ENCODE results near the gene SLC38A10.
A peak's percentile ranks its signal among the peaks of the same experiment; 100 is the strongest.

SLC38A10 gene

GRCh38 chr17:81295676-81296381 is 722 bp upstream of the SLC38A10 start:
- DNase-seq = peak; percentile 62

DNA sequence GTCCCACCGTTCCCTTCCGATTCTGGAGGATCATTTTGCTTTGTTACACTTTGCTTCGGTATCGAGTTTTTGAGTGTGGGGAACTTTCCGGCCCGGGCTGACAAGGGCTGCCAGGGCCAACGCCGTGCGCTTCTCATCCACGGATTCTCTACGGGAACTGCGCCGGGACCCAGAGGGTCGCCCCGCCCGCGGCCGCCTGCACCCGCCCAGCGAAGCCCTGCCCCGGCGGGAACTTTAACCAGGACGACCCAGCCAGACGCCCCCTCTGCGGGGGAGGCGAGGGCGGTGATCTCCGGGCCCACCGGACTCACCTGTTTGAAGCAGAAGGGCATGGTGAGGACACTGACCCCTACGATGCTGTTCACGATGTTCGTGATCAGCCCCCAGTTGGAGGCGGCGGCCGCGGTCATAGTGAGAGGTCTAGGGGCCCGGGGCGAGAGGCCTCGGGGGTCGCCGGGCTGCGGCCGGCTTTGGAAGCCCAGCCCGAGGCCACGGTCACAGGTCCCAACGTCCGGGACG is 536 bp downstream of the SLC38A10 start:
- peak; percentile 14 for DNase-seq

DNA sequence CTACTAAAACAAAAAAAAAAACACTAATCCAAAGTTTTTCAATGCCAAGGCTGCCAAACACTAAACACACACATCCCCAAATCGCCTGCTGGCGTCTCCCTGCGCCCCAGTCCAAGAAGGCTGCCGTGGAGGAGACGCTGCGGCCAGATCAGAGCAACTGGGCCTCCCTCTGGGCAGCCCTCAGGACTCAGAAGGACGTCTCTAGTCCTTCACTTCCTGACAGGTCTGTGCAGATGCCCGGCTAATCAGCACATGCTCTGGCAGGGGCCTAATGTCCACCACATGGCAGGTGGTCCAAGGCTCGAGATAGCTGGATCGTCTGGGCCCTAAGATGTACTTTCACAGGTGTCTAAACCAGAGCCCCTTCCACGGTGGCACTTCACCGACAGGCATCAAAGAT is 2.7 kb downstream of the SLC38A10 start:
- DNase-seq = no peak

GRCh38 chr17:81291662-81292061 is 3.4 kb downstream of the SLC38A10 start:
- peak; percentile 73 for DNase-seq

GRCh38 chr17:81290230-81290629 is 4.9 kb downstream of the SLC38A10 start:
- DNase-seq = no peak

DNA sequence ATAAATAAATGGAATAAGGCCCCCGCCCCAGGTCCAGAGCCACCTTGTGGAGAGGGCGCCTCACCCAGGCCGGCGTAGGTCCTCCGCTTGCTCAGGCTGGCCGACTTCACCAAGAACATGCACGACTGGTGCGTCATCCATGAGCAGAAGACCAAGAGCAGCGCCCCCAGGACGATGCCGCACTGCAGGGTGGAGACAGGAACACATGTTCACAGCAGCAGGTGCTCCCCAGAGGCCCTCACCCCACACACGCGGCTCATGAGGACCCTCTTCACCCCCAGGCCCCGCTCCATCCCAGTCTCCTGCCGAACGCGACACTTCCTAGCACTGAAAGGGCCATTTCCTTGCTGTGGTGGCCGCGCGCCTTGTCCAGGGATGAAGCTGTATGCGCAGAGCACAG is 5.5 kb downstream of the SLC38A10 start:
- no peak for DNase-seq

- DNase-seq = no peak
Observed at GRCh38 chr17:81288715-81289114, 6.4 kb downstream of the SLC38A10 start.

GRCh38 chr17:81287741-81288430 is 7.2 kb downstream of the SLC38A10 start:
- DNase-seq = no peak

GRCh38 chr17:81287152-81287551 is 8.0 kb downstream of the SLC38A10 start:
- no peak for DNase-seq

- DNase-seq = no peak
Observed at GRCh38 chr17:81286491-81287145, 8.5 kb downstream of the SLC38A10 start.

GRCh38 chr17:81285894-81286293 is 9.2 kb downstream of the SLC38A10 start:
- DNase-seq = no peak

- peak; percentile 73 for DNase-seq
Observed at GRCh38 chr17:81285179-81285878, 9.8 kb downstream of the SLC38A10 start.

GRCh38 chr17:81282876-81283275 is 12.2 kb downstream of the SLC38A10 start:
- no peak for DNase-seq

GRCh38 chr17:81282141-81282540 is 13.0 kb downstream of the SLC38A10 start:
- DNase-seq = no peak

- DNase-seq = no peak
Observed at GRCh38 chr17:81280571-81280970, 14.5 kb downstream of the SLC38A10 start.

DNA sequence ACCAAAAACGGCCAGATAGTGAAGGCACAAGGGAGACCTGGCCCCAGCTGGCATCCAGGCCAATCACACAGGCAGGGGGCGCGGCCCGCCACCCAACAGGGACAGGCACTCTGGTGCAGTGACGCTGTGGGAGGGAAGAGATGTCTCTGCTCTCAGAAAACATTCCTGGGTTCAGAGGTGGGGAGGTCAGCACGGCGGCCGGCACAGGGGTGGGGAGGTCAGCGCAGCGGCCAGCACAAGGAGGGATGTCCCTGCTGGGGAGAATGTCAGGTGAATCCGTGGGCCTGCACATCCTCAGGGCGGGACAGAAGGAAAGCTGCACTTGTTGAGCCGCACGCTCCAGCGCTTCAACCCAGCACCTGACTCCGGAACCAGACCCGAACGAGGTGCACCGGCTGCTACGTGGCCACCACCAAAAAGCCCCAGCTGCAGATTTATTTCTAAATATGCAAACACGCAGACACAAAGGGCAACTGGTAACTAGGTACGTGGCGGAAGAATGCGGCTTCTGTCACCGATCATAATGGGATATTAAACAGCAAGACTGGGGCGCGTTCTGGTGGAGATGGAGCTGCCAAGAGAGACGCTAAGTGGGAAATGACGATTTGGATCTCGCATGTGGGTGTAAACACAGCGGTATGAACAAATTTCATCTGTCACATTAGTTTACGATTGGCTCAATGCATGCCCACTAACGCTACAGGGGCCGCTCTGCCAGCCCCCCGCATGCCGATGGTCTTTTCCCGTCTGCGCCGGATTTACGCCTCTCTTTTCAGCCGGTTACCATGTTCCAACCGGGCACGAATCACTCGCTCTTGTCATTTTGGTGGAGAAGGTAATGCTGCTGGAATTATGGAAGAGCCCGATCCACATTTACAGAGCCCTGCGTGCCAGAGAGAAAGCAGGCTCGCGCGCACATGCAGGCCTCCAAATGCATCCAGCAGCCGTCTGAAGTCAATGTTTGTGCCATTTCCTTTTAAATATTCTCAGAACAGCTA is 15.5 kb downstream of the SLC38A10 start:
- no peak for DNase-seq

DNA sequence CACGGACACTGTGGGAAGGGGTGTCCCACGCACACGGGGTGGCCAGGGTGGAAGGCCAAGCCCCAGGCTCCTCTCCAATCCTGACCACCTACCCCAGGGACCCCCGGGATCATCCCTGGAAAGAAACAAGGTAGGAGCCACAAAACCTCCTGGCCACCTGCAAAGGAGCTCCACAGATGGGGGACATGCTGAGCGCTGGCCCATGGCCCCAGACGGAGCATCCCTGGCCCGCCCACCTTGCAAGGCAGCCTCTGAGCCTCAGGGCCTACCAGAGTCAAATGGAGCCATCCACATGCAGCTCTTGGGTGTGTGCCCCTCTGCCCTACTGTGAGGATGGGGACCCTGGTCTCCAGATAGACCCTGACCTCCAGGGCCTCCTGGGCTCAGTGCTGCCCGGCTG is 16.3 kb downstream of the SLC38A10 start:
- DNase-seq = no peak

- DNase-seq = no peak
Observed at GRCh38 chr17:81277946-81278693, 17.0 kb downstream of the SLC38A10 start.

- no peak for DNase-seq
Observed at GRCh38 chr17:81277421-81277820, 17.7 kb downstream of the SLC38A10 start.

DNA sequence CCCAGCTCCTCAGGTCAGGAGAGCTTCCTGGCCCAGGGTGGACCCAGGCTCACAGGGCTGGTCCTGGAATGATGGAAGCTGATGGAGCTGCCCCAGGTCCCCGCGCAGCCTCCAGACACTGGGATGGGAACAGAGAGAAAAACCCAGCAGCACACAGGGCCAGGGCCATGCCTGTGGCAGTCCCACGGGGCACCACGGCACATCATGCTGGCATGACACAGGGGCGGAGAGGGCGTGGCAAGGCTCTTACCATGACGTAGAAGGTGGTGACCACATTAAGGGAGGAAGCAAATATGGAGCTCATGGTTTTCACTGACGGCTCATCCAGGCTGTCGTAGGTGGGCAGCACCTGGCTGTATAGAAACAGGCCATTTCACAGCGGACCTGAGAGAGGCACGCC is 18.3 kb downstream of the SLC38A10 start:
- no peak for DNase-seq

DNA sequence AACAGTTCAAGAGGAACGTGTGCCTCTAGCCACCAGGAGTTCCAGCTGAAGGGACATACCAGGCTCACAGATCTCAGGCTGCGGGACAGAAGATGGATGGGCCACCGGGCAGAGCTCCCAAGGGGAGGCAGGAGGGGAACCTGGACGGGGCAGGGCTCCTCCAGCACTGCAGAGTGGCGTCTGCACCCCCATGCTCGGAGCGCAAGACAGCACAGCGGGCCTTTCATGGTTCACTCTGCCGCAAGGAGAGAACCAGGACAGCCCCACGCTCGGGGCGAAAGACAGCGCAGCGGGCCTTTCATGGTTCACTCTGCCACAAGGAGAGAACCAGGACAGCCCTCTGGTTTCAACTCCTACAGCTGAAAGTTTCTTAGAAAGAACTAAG is 20.6 kb downstream of the SLC38A10 start:
- DNase-seq = no peak
